ENCODE results near the gene SORBS2.

SORBS2 gene

GRCh38 chr4:185781555-185782215 lies 30.3 kb downstream of the SORBS2 start:
- Mint-ChIP-seq H3K27ac (no peak overlapping the region), H3K4me1 (peaks cover 19% of the 10 kb centered on the region), H3K27me3 (ENCODE audit: low read depth) (peaks cover 3% of the 10 kb centered on the region), H3K36me3 (ENCODE audit: low read depth) (peaks cover 3% of the 10 kb centered on the region), H3K9me3 (no peaks in the 10 kb centered on the region), H3K4me3 (no peak overlapping the region)
- TF ChIP-seq CTCF (IDR thresholded peaks at IDR 0.05; ENCODE audit: unreplicated experiment in 3 of 3) = no peak

GRCh38 chr4:185780472-185780871 lies 31.5 kb downstream of the SORBS2 start:
- peaks cover 3% of the 10 kb centered on the region for H3K27me3 Mint-ChIP-seq (ENCODE audit: low read depth)
- no peak overlapping the region for H3K4me3 Mint-ChIP-seq
- no peaks in the 10 kb centered on the region for H3K9me3 Mint-ChIP-seq
- peaks cover 3% of the 10 kb centered on the region for H3K36me3 Mint-ChIP-seq (ENCODE audit: low read depth)
- no peak for TF ChIP-seq CTCF (IDR thresholded peaks at IDR 0.05; ENCODE audit: unreplicated experiment in 3 of 3)
- H3K27ac Mint-ChIP-seq = no peak overlapping the region
- peaks cover 17% of the 10 kb centered on the region for H3K4me1 Mint-ChIP-seq

GRCh38 chr4:185779517-185779916 lies 32.5 kb downstream of the SORBS2 start:
- no peaks in the 10 kb centered on the region for H3K36me3 Mint-ChIP-seq (ENCODE audit: low read depth)
- peaks cover 3% of the 10 kb centered on the region for H3K27me3 Mint-ChIP-seq (ENCODE audit: low read depth)
- H3K27ac Mint-ChIP-seq = no peak overlapping the region
- no peaks in the 10 kb centered on the region for H3K9me3 Mint-ChIP-seq
- TF ChIP-seq CTCF (IDR thresholded peaks at IDR 0.05; ENCODE audit: unreplicated experiment in 3 of 3) = no peak
- H3K4me1 Mint-ChIP-seq = peaks cover 18% of the 10 kb centered on the region
- H3K4me3 Mint-ChIP-seq = no peak overlapping the region

GRCh38 chr4:185778307-185778706 lies 33.7 kb downstream of the SORBS2 start:
- H3K27ac Mint-ChIP-seq = no peak overlapping the region
- H3K4me1 Mint-ChIP-seq = peaks cover 28% of the 10 kb centered on the region
- H3K9me3 Mint-ChIP-seq = no peaks in the 10 kb centered on the region
- H3K27me3 Mint-ChIP-seq (ENCODE audit: low read depth) = peaks cover 9% of the 10 kb centered on the region
- H3K36me3 Mint-ChIP-seq (ENCODE audit: low read depth) = no peaks in the 10 kb centered on the region
- TF ChIP-seq CTCF (IDR thresholded peaks at IDR 0.05; ENCODE audit: unreplicated experiment in 3 of 3) = no peak
- no peak overlapping the region for H3K4me3 Mint-ChIP-seq

GRCh38 chr4:185775792-185776555 lies 36.0 kb downstream of the SORBS2 start:
- peaks cover 11% of the 10 kb centered on the region for H3K27me3 Mint-ChIP-seq (ENCODE audit: low read depth)
- peak overlapping the region in 1 of 3 experiments; percentile 87 for H3K4me3 Mint-ChIP-seq
- H3K9me3 Mint-ChIP-seq = peaks cover 3% of the 10 kb centered on the region
- H3K27ac Mint-ChIP-seq = peak overlapping the region; percentile 62 to 83 (median 62)
- no peak for TF ChIP-seq CTCF (IDR thresholded peaks at IDR 0.05; ENCODE audit: unreplicated experiment in 3 of 3)
- peaks cover 9% of the 10 kb centered on the region for H3K36me3 Mint-ChIP-seq (ENCODE audit: low read depth)
- peaks cover 41% of the 10 kb centered on the region for H3K4me1 Mint-ChIP-seq

Data from nephron (organoid).